Stimulated activated memory B cell treated with anti-CD40 and anti-IgM and Interleukin-4, amounts not matched to agents 10 μg/mL and 1 μg/mL and 100 μg/mL, for 72 hours (primary cell): ENCODE results near the gene THSD7B.

Source experiments
- ATAC-seq: fragments of 150-1000 bp; cut with Tn5 transposase; 2 replicates; pipeline ENCODE4 v1.10.0; 2021
- H3K27ac Mint-ChIP-seq: one replicate; pipeline ENCODE4 v1.8.0; 2022; ENCODE audit warnings: mild to moderate bottlenecking, mixed read lengths
- H3K27me3 Mint-ChIP-seq: one replicate; pipeline ENCODE4 v1.8.0; 2022; ENCODE audit warnings: mixed read lengths
- H3K36me3 Mint-ChIP-seq: one replicate; pipeline ENCODE4 v1.8.0; 2022; ENCODE audit warnings: mixed read lengths
- H3K4me1 Mint-ChIP-seq: one replicate; pipeline ENCODE4 v1.8.0; 2022; ENCODE audit warnings: mixed read lengths
- H3K4me3 Mint-ChIP-seq: one replicate; pipeline ENCODE4 v1.8.0; 2022; ENCODE audit warnings: mild to moderate bottlenecking, moderate library complexity, mixed read lengths
- H3K9me3 Mint-ChIP-seq: one replicate; pipeline ENCODE4 v1.8.0; 2022; ENCODE audit warnings: mixed read lengths

THSD7B gene

GRCh38 chr2:137193401-137193800 is 428.1 kb downstream of the THSD7B start:
- Mint-ChIP-seq H3K27me3 (no peaks in the 10 kb centered on the region), H3K36me3 (no peaks in the 10 kb centered on the region), H3K27ac (no peak overlapping the region)

GRCh38 chr2:137194111-137194510 is 428.8 kb downstream of the THSD7B start:
- no peak for ATAC-seq
- H3K4me1 Mint-ChIP-seq = no peaks in the 10 kb centered on the region
- no peak overlapping the region for H3K27ac Mint-ChIP-seq
- H3K4me3 Mint-ChIP-seq = no peak overlapping the region
- H3K27me3 Mint-ChIP-seq = no peaks in the 10 kb centered on the region
- no peaks in the 10 kb centered on the region for H3K36me3 Mint-ChIP-seq
- peaks cover 2% of the 10 kb centered on the region for H3K9me3 Mint-ChIP-seq

More at GRCh38 chr2:137193401-137193800, 428.1 kb downstream of the THSD7B start:
- Mint-ChIP-seq H3K9me3 (peaks cover 2% of the 10 kb centered on the region), H3K4me3 (no peak overlapping the region), H3K4me1 (no peaks in the 10 kb centered on the region)
- ATAC-seq = no peak

- no peak overlapping the region for H3K4me3 Mint-ChIP-seq
- no peak overlapping the region for H3K27ac Mint-ChIP-seq
- no peaks in the 10 kb centered on the region for H3K4me1 Mint-ChIP-seq
- no peak for ATAC-seq
- no peaks in the 10 kb centered on the region for H3K27me3 Mint-ChIP-seq
- no peaks in the 10 kb centered on the region for H3K36me3 Mint-ChIP-seq
- peaks cover 2% of the 10 kb centered on the region for H3K9me3 Mint-ChIP-seq
Observed at GRCh38 chr2:137199751-137200150, 434.4 kb downstream of the THSD7B start.

- Mint-ChIP-seq H3K4me3 (no peak overlapping the region), H3K9me3 (peaks cover 3% of the 10 kb centered on the region), H3K27ac (no peak overlapping the region), H3K4me1 (no peaks in the 10 kb centered on the region), H3K27me3 (no peaks in the 10 kb centered on the region), H3K36me3 (no peaks in the 10 kb centered on the region)
- no peak for ATAC-seq
Observed at GRCh38 chr2:137202318-137202717, 437.0 kb downstream of the THSD7B start.

GRCh38 chr2:137205324-137205723 is 440.0 kb downstream of the THSD7B start:
- Mint-ChIP-seq H3K4me3 (no peak overlapping the region), H3K9me3 (peaks cover 3% of the 10 kb centered on the region), H3K27ac (no peak overlapping the region), H3K36me3 (no peaks in the 10 kb centered on the region), H3K4me1 (no peaks in the 10 kb centered on the region), H3K27me3 (no peaks in the 10 kb centered on the region)
- no peak for ATAC-seq

GRCh38 chr2:137206069-137206468 is 440.7 kb downstream of the THSD7B start:
- Mint-ChIP-seq H3K4me1 (no peaks in the 10 kb centered on the region), H3K9me3 (peaks cover 3% of the 10 kb centered on the region), H3K27me3 (no peaks in the 10 kb centered on the region), H3K36me3 (no peaks in the 10 kb centered on the region), H3K4me3 (no peak overlapping the region), H3K27ac (no peak overlapping the region)
- ATAC-seq = no peak

GRCh38 chr2:137207030-137207429 is 441.7 kb downstream of the THSD7B start:
- no peak for ATAC-seq
- H3K4me3 Mint-ChIP-seq = no peak overlapping the region
- no peaks in the 10 kb centered on the region for H3K36me3 Mint-ChIP-seq
- no peaks in the 10 kb centered on the region for H3K27me3 Mint-ChIP-seq
- H3K9me3 Mint-ChIP-seq = peaks cover 3% of the 10 kb centered on the region
- H3K27ac Mint-ChIP-seq = no peak overlapping the region
- no peaks in the 10 kb centered on the region for H3K4me1 Mint-ChIP-seq

- H3K27ac Mint-ChIP-seq = no peak overlapping the region
- H3K4me3 Mint-ChIP-seq = no peak overlapping the region
- H3K36me3 Mint-ChIP-seq = no peaks in the 10 kb centered on the region
- no peaks in the 10 kb centered on the region for H3K27me3 Mint-ChIP-seq
- H3K9me3 Mint-ChIP-seq = peaks cover 3% of the 10 kb centered on the region
- no peaks in the 10 kb centered on the region for H3K4me1 Mint-ChIP-seq
- ATAC-seq = no peak
Observed at GRCh38 chr2:137208431-137208891, 443.1 kb downstream of the THSD7B start.

GRCh38 chr2:137210039-137210438 is 444.7 kb downstream of the THSD7B start:
- Mint-ChIP-seq H3K4me1 (no peaks in the 10 kb centered on the region), H3K4me3 (no peak overlapping the region), H3K9me3 (peaks cover 3% of the 10 kb centered on the region), H3K27ac (no peak overlapping the region), H3K27me3 (no peaks in the 10 kb centered on the region), H3K36me3 (no peaks in the 10 kb centered on the region)
- no peak for ATAC-seq

- Mint-ChIP-seq H3K4me1 (no peaks in the 10 kb centered on the region), H3K36me3 (no peaks in the 10 kb centered on the region), H3K27me3 (no peaks in the 10 kb centered on the region), H3K27ac (no peak overlapping the region), H3K9me3 (peaks cover 2% of the 10 kb centered on the region), H3K4me3 (no peak overlapping the region)
- ATAC-seq = no peak
Observed at GRCh38 chr2:137211761-137212160, 446.4 kb downstream of the THSD7B start.

- H3K4me1 Mint-ChIP-seq = no peaks in the 10 kb centered on the region
Observed at GRCh38 chr2:137220438-137220993, 455.2 kb downstream of the THSD7B start.

GRCh38 chr2:137221797-137222492 is 456.6 kb downstream of the THSD7B start:
- no peak for ATAC-seq
- no peaks in the 10 kb centered on the region for H3K36me3 Mint-ChIP-seq
- no peaks in the 10 kb centered on the region for H3K4me1 Mint-ChIP-seq
- H3K27me3 Mint-ChIP-seq = no peaks in the 10 kb centered on the region
- H3K4me3 Mint-ChIP-seq = no peak overlapping the region
- H3K27ac Mint-ChIP-seq = no peak overlapping the region
- no peaks in the 10 kb centered on the region for H3K9me3 Mint-ChIP-seq

More at GRCh38 chr2:137220438-137220993, 455.2 kb downstream of the THSD7B start:
- Mint-ChIP-seq H3K9me3 (no peaks in the 10 kb centered on the region), H3K36me3 (no peaks in the 10 kb centered on the region), H3K27ac (no peak overlapping the region), H3K27me3 (no peaks in the 10 kb centered on the region), H3K4me3 (no peak overlapping the region)
- no peak for ATAC-seq

- Mint-ChIP-seq H3K36me3 (no peaks in the 10 kb centered on the region), H3K4me1 (no peaks in the 10 kb centered on the region), H3K27ac (no peak overlapping the region)
Observed at GRCh38 chr2:137223722-137224121, 458.4 kb downstream of the THSD7B start.

GRCh38 chr2:137228566-137228965 is 463.2 kb downstream of the THSD7B start:
- Mint-ChIP-seq H3K27ac (no peak overlapping the region), H3K9me3 (no peaks in the 10 kb centered on the region), H3K27me3 (no peaks in the 10 kb centered on the region), H3K4me1 (no peaks in the 10 kb centered on the region), H3K36me3 (no peaks in the 10 kb centered on the region), H3K4me3 (no peak overlapping the region)
- ATAC-seq = no peak

More at GRCh38 chr2:137223722-137224121, 458.4 kb downstream of the THSD7B start:
- ATAC-seq = no peak
- no peaks in the 10 kb centered on the region for H3K27me3 Mint-ChIP-seq
- H3K4me3 Mint-ChIP-seq = no peak overlapping the region
- no peaks in the 10 kb centered on the region for H3K9me3 Mint-ChIP-seq

- no peaks in the 10 kb centered on the region for H3K4me1 Mint-ChIP-seq
- H3K27me3 Mint-ChIP-seq = no peaks in the 10 kb centered on the region
- no peaks in the 10 kb centered on the region for H3K9me3 Mint-ChIP-seq
- H3K27ac Mint-ChIP-seq = no peak overlapping the region
- ATAC-seq = no peak
- no peaks in the 10 kb centered on the region for H3K36me3 Mint-ChIP-seq
- H3K4me3 Mint-ChIP-seq = no peak overlapping the region
Observed at GRCh38 chr2:137229834-137230233, 464.5 kb downstream of the THSD7B start.

GRCh38 chr2:137231628-137232027 is 466.3 kb downstream of the THSD7B start:
- no peaks in the 10 kb centered on the region for H3K27me3 Mint-ChIP-seq
- H3K4me1 Mint-ChIP-seq = no peaks in the 10 kb centered on the region
- H3K4me3 Mint-ChIP-seq = no peak overlapping the region
- ATAC-seq = no peak
- no peak overlapping the region for H3K27ac Mint-ChIP-seq
- H3K36me3 Mint-ChIP-seq = no peaks in the 10 kb centered on the region
- H3K9me3 Mint-ChIP-seq = no peaks in the 10 kb centered on the region
